HepG2 (cell line): ENCODE results near the gene MSS51. TPM values are rescaled to one million over a fixed set of nuclear protein-coding genes. Genes with fewer than 3 reads are reported as not detected.

Source experiments
- ATAC-seq: fragments of 200-7000 bp; cut with Tn5 transposase; 3 replicates; pipeline ENCODE4 v1.9.1; 2020; ENCODE audit warnings: mild to moderate bottlenecking, moderate library complexity
- BruUV-seq: library from RNA; stranded (reverse); fragments of 400-500 nt; replicated peaks from 2 replicates; lab custom pipeline; 2021; lab: Mats Ljungman, UMichigan
- CTCF ChIA-PET: fragments of 300-600 bp; formaldehyde crosslinking; extraction: SDS; loops from one replicate; lab custom pipeline; 2021; ENCODE audit warnings: low total read pairs, inconsistent platforms, low intra/inter-chr PET ratio; lab: Yijun Ruan, JAX
- POLR2A ChIA-PET: fragments of 350-600 bp; sonication (Branson Sonifier 250); formaldehyde crosslinking; loops from one replicate; lab custom pipeline; 2020; ENCODE audit warnings: antibody characterized with exemption, inconsistent platforms; lab: Yijun Ruan, JAX
- DNase-seq: peaks from one replicate; pipeline ENCODE4 v3.0.0-alpha.2; 2015; ENCODE audit warnings: low spot score
- FAIRE-seq: peaks from 3 replicates; lab custom pipeline; 2011; peaks lifted over from hg19 to GRCh38; lab: Jason Lieb, UNC
- H2AFZ ChIP-seq: one replicate; pipeline ENCODE4 v1.6.1; 2011; ENCODE audit warnings: low read length, inconsistent platforms
- H3K27ac ChIP-seq: fragments of 300-600 bp; 3 replicates; pipeline ENCODE4 v1.8.0; 2011; ENCODE audit warnings: mixed run types, mild to moderate bottlenecking, mixed read lengths, low read length, inconsistent platforms; ENCODE audit not compliant: insufficient read depth; ENCODE audit errors: extremely low read length
- H3K27me3 ChIP-seq, 2 experiments: fragments of 200-600 bp in 1 of 2; 2 replicates in 1 of 2; 3 replicates in 1 of 2; pipeline versions ENCODE4 v1.6.0 to v1.8.0; 2011; ENCODE audit warnings: low read length in 2 of 2, mild to moderate bottlenecking in 2 of 2, moderate library complexity in 2 of 2, inconsistent platforms in 1 of 2; ENCODE audit not compliant: insufficient read depth in 2 of 2, control insufficient read depth in 1 of 2
- H3K36me3 ChIP-seq, 2 experiments: fragments of 200-600 bp in 1 of 2; replicated peaks in 1 of 2; 2 replicates in 1 of 2; 3 replicates in 1 of 2; pipeline versions ENCODE4 v1.5.1 to v1.8.0; 2011; ENCODE audit warnings: low read length in 2 of 2, inconsistent platforms in 1 of 2; ENCODE audit not compliant: insufficient read depth in 2 of 2, control insufficient read depth in 1 of 2
- H3K4me1 ChIP-seq: 2 replicates; pipeline ENCODE4 v1.5.1; 2012; ENCODE audit warnings: low read length, inconsistent platforms; ENCODE audit not compliant: insufficient read depth
- H3K4me2 ChIP-seq: 2 replicates; pipeline ENCODE4 v1.6.0; 2011; ENCODE audit warnings: low read depth, low read length, inconsistent platforms
- H3K4me3 ChIP-seq, 3 experiments: fragments of 200-600 bp in 1 of 3; sonication (generic), shearing (Covaris generic) in 1 of 3; replicated peaks in 1 of 3; 2 replicates each; pipeline ENCODE4 v1.5.1; 2011 to 2016; ENCODE audit warnings: low read length in 3 of 3, inconsistent platforms in 2 of 3, low read depth in 2 of 3, mild to moderate bottlenecking in 2 of 3, control low read depth in 1 of 3, mixed read lengths in 1 of 3; ENCODE audit not compliant: insufficient read depth in 1 of 3
- H3K79me2 ChIP-seq: one replicate; pipeline ENCODE4 v1.6.1; 2011; ENCODE audit warnings: low read length, inconsistent platforms; ENCODE audit not compliant: insufficient read depth
- H3K9ac ChIP-seq: 2 replicates; pipeline ENCODE4 v1.6.0; 2011; ENCODE audit warnings: mild to moderate bottlenecking, low read depth, low read length, inconsistent platforms; ENCODE audit not compliant: insufficient read depth
- H3K9me3 ChIP-seq: 2 replicates; pipeline ENCODE4 v1.5.1; 2012; ENCODE audit warnings: mild to moderate bottlenecking, low read length
- H4K20me1 ChIP-seq: 2 replicates; pipeline ENCODE4 v1.6.0; 2011; ENCODE audit warnings: inconsistent platforms, mild to moderate bottlenecking, low read length, moderate library complexity; ENCODE audit not compliant: insufficient read depth
- ATF7-NPFF ChIP-seq: sonication (generic); formaldehyde crosslinking; IDR thresholded peaks from 2 replicates; pipeline ENCODE4 v1.8.1; 2023; ENCODE audit warnings: mild to moderate bottlenecking, low read depth, missing genetic modification reagents, moderate library complexity
- EP300 ChIP-seq, 3 experiments: sonication (generic) in 1 of 3; formaldehyde crosslinking in 1 of 3; IDR thresholded peaks; 2 replicates each; pipeline versions ENCODE4 v1.5.1 to v1.6.1; 2011 to 2020; ENCODE audit warnings: low read depth in 2 of 3, low read length in 2 of 3, borderline replicate concordance in 1 of 3, improper control_type of control experiment in 1 of 3, mild to moderate bottlenecking in 1 of 3, missing genetic modification reagents in 1 of 3, moderate library complexity in 1 of 3
- GLI4 ChIP-seq: sonication (generic); formaldehyde crosslinking; IDR thresholded peaks from 2 replicates; pipeline ENCODE4 v1.5.1; 2020; ENCODE audit warnings: missing genetic modification reagents, mild to moderate bottlenecking, moderate library complexity, borderline replicate concordance
- KDM6A ChIP-seq: IDR thresholded peaks from 2 replicates; pipeline ENCODE4 v1.6.1; 2016; ENCODE audit warnings: low read depth
- MBD4 ChIP-seq: IDR thresholded peaks from 2 replicates; pipeline ENCODE4 v1.6.1; 2012; ENCODE audit warnings: low read length, inconsistent platforms, borderline replicate concordance
- TCF7L2 ChIP-seq: IDR thresholded peaks from 2 replicates; pipeline ENCODE4 v1.6.1; 2011; ENCODE audit warnings: mild to moderate bottlenecking, low read depth, low read length, moderate library complexity
- THRA ChIP-seq: sonication (generic); formaldehyde crosslinking; IDR thresholded peaks from 2 replicates; pipeline ENCODE4 v1.4.0; 2020; ENCODE audit warnings: missing genetic modification reagents, borderline replicate concordance
- TRIM24 ChIP-seq: sonication (generic); formaldehyde crosslinking; IDR thresholded peaks from 2 replicates; pipeline ENCODE4 v1.8.0; 2022; ENCODE audit warnings: mild to moderate bottlenecking, missing genetic modification reagents
- ZNF235 ChIP-seq: sonication (generic); formaldehyde crosslinking; IDR thresholded peaks from 2 replicates; pipeline ENCODE4 v1.8.1; 2023; ENCODE audit warnings: mild to moderate bottlenecking, missing genetic modification reagents, borderline replicate concordance
- ZNF513 ChIP-seq: sonication (generic); formaldehyde crosslinking; conservative IDR thresholded peaks from 2 replicates; pipeline ENCODE4 v1.5.0; 2020; ENCODE audit warnings: missing genetic modification reagents
- WGBS: methylation state at CpG from one replicate; pipeline ENCODE4 v1.1.6; 2017; ENCODE audit warnings: low lambda C conversion rate; 5-methylcytosine and 5-hydroxymethylcytosine counted together
- in situ Hi-C: cut with HindIII; loops from 2 replicates; pipeline ENCODE4 v1.10.0; 2017; ENCODE audit warnings: low pct_unique_long_range_greater_than_20kb; ENCODE audit not compliant: extremely low pct_ligation_motif_present
- intact Hi-C: fragments of 100-400 bp; cut with micrococcal nuclease; formaldehyde crosslinking; loops from one replicate; pipeline ENCODE4 v1.10.0; 2022; ENCODE audit not compliant: unreplicated experiment
- polyA plus RNA-seq, 8 experiments: library from polyadenylated mRNA; depleted of rRNA in 3 of 8; stranded (reverse) in 7 of 8; unstranded in 1 of 8; fragments of >200 nt; fragmentation: Illumina TruSeq in 4 of 8; extraction: Trizol in 4 of 8; gene quantifications; 2 replicates each; pipeline versions ENCODE4 v1.2.1 to v1.2.3, GENCODE V29; 2011 to 2016; ENCODE audit warnings: low read depth in 4 of 8, missing spikeins in 1 of 8, mixed read lengths in 1 of 8; ENCODE audit not compliant: insufficient read depth in 1 of 8
- total RNA-seq, 5 experiments: library from RNA; depleted of rRNA; stranded (reverse); fragments of >200 nt; fragmentation: Illumina TruSeq; extraction: Trizol; gene quantifications; 2 replicates each; pipeline ENCODE4 v1.2.3, GENCODE V29; 2016; ENCODE audit warnings: low read depth in 1 of 5
- TF ChIP-seq, protein P1 (sequence below): sonication (generic); formaldehyde crosslinking; IDR thresholded peaks from 2 replicates; pipeline ENCODE4 v1.4.0; 2020; ENCODE audit warnings: missing genetic modification reagents, borderline replicate concordance

The MSS51 gene
- total and polyA plus RNA-seq, 2 of the 13 experiments (the other 11 are each of a cell fraction or from before 2014, with no cell fraction given) = 0.91 to 2.4 TPM

DNA sequence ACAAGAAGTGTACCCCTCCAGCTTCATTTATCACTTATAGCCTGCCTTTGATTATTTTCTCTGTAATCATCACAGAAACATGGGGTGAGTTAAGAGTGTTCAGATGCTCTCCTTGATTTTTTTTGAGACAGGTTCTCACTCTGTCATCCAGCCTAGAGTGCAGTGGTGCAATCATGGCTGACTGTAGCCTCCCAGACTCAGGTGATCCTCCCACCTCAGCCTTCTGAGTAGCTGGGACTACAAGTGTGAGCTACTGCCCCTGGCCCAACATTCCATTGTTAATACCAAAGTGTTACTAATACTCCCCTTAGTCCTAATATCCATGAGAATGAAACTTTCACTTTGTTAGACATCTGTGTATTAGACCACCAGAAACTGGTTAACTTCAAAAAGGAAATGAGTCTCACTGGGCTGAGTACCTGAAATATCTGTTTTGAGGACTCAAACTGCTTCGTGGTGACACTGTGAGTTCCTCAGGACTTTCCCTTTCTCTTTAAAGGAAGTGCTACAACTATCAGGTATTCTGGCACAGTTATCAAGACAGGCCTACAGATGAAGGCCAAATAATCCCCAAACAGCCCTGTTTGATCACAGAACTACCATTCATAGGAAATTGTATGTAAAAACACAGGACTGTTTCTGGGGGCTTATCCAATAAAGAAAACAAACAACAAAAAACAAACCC is 54.2 kb downstream of the MSS51 start (continued):
- TF ChIP-seq ZNF513 (CRISPR knock-in tag) (no peak), ATF7-NPFF (CRISPR knock-in tag) (no peak), MBD4 (no peak), GLI4 (CRISPR knock-in tag) (no peak)
- TF ChIP-seq, all 625 proteins: peak for 0

DNA sequence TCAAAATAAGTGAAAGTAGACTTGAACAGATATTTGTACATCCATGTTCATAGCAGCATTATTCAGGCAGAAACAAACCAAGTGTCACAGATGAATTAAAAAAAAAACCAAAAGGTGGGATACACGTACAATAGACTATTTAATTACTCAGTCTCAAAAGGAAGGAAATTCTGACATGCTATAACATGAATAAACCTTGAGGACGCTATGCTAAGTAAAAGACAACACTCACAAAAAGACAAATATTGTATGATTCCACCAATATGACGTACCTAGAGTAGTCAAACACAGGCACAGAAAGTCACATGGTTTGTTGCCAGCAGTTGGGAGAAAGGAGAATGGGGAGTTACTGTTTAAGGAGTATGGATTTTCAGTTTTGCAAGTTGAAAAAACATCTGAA is 56.7 kb downstream of the MSS51 start:
- no peaks in the 10 kb centered on the region for H3K9me3 ChIP-seq
- no peak overlapping the region for H2AFZ ChIP-seq
- BruUV-seq = no TSS peak
- DNase-seq (no peak), FAIRE-seq (no peak), ATAC-seq (no peak)
- CTCF ChIA-PET = no interaction called here
- 95% methylated on average over 3 of the region's 3 CpGs for WGBS
- H3K79me2 ChIP-seq = no peaks in the 10 kb centered on the region
- peaks cover 9 to 44% of the 10 kb centered on the region in 2 experiments for H3K36me3 ChIP-seq
- TF ChIP-seq TRIM24 (CRISPR knock-in tag) (no peak), KDM6A (CRISPR knock-in tag) (no peak), EP300 (IDR thresholded peaks at IDR 0.05; ENCODE audit: low read depth in 2 of 2, low read length in 2 of 2) (no peak), EP300 (CRISPR knock-in tag; IDR thresholded peaks at IDR 0.05; ENCODE audit: borderline replicate concordance) (no peak), TCF7L2 (no peak), ZNF235 (CRISPR knock-in tag) (no peak), THRA (CRISPR knock-in tag) (no peak)
- TF ChIP-seq, protein P1, sequence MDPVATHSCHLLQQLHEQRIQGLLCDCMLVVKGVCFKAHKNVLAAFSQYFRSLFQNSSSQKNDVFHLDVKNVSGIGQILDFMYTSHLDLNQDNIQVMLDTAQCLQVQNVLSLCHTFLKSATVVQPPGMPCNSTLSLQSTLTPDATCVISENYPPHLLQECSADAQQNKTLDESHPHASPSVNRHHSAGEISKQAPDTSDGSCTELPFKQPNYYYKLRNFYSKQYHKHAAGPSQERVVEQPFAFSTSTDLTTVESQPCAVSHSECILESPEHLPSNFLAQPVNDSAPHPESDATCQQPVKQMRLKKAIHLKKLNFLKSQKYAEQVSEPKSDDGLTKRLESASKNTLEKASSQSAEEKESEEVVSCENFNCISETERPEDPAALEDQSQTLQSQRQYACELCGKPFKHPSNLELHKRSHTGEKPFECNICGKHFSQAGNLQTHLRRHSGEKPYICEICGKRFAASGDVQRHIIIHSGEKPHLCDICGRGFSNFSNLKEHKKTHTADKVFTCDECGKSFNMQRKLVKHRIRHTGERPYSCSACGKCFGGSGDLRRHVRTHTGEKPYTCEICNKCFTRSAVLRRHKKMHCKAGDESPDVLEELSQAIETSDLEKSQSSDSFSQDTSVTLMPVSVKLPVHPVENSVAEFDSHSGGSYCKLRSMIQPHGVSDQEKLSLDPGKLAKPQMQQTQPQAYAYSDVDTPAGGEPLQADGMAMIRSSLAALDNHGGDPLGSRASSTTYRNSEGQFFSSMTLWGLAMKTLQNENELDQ (CRISPR knock-in tag) = no peak
- H3K27me3 ChIP-seq = no peaks in the 10 kb centered on the region
- POLR2A ChIA-PET = no interaction called here
- no peak overlapping the region for H3K4me2 ChIP-seq
- no peak overlapping the region for H3K27ac ChIP-seq
- intact Hi-C loops (no loop called here), in situ Hi-C loops (no loop called here)
- H4K20me1 ChIP-seq = no peaks in the 10 kb centered on the region
- no peaks in the 10 kb centered on the region for H3K4me1 ChIP-seq
- H3K4me3 ChIP-seq = no peak overlapping the region
- H3K9ac ChIP-seq = no peak overlapping the region
